Uterus (tissue), 2 donors: ENCODE measurements around the gene GFM2.

ENCODE experiments used
- POLR2A ChIP-seq, 2 donors: fragments of 450-650 bp; IDR thresholded peaks; one replicate each; pipeline ENCODE4 v1.6.1; 2016; ENCODE audit warnings: antibody characterized with exemption in 2 of 2, mild to moderate bottlenecking in 1 of 2, moderate library complexity in 1 of 2
- TF ChIP-seq, protein P1 (sequence below), 4 experiments: fragments of 200-600 bp in 2 of 4; fragments of 450-650 bp in 2 of 4; sonication (generic) in 2 of 4; IDR thresholded peaks; one replicate each; pipeline ENCODE4 v1.5.1; 2016 to 2019; ENCODE audit warnings: antibody characterized with exemption in 4 of 4, mild to moderate bottlenecking in 2 of 4, moderate library complexity in 1 of 4

DNA sequence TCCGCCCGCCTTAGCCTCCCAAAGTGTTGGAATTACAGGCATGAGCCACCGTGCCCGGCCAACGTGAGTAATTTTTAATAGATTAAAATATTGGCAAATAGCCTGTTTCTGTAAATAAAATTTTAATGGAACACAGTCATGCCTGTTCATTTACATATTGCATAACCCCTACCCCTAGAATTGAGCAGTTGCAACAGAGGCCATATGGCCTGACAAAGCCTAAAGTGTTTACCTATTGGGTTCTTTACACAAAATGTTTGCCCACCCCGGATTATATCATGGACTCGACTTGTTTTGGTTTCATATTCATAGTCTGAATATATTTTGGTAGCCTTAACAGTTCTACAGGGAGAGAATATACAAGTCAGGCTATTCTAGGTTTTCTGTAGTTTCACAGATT lies 5.4 kb upstream of the GFM2 start:
- no peak for TF ChIP-seq POLR2A (IDR thresholded peaks at IDR 0.05)
- TF ChIP-seq, protein P1, sequence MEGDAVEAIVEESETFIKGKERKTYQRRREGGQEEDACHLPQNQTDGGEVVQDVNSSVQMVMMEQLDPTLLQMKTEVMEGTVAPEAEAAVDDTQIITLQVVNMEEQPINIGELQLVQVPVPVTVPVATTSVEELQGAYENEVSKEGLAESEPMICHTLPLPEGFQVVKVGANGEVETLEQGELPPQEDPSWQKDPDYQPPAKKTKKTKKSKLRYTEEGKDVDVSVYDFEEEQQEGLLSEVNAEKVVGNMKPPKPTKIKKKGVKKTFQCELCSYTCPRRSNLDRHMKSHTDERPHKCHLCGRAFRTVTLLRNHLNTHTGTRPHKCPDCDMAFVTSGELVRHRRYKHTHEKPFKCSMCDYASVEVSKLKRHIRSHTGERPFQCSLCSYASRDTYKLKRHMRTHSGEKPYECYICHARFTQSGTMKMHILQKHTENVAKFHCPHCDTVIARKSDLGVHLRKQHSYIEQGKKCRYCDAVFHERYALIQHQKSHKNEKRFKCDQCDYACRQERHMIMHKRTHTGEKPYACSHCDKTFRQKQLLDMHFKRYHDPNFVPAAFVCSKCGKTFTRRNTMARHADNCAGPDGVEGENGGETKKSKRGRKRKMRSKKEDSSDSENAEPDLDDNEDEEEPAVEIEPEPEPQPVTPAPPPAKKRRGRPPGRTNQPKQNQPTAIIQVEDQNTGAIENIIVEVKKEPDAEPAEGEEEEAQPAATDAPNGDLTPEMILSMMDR (IDR thresholded peaks at IDR 0.05) = no peak
